C4-2B (cell line): ENCODE data around the gene KCTD14.
"Not testable (repeated sequence)": the region's sequence is repeated elsewhere in the genome, so short reads cannot be mapped to it uniquely, and the experiment has no call there.

ENCODE experiments used
- H3K27ac ChIP-seq: fragments of 450-650 bp; 2 replicates; pipeline ENCODE4 v1.5.1; 2017
- ZFX ChIP-seq: fragments of 450-650 bp; IDR thresholded peaks from 2 replicates; pipeline ENCODE4 v1.6.1; 2017
- TF ChIP-seq, protein P1 (sequence below): fragments of 450-650 bp; conservative IDR thresholded peaks from 2 replicates; pipeline ENCODE4 v1.5.1; 2017; ENCODE audit warnings: mild to moderate bottlenecking

KCTD14 gene

DNA sequence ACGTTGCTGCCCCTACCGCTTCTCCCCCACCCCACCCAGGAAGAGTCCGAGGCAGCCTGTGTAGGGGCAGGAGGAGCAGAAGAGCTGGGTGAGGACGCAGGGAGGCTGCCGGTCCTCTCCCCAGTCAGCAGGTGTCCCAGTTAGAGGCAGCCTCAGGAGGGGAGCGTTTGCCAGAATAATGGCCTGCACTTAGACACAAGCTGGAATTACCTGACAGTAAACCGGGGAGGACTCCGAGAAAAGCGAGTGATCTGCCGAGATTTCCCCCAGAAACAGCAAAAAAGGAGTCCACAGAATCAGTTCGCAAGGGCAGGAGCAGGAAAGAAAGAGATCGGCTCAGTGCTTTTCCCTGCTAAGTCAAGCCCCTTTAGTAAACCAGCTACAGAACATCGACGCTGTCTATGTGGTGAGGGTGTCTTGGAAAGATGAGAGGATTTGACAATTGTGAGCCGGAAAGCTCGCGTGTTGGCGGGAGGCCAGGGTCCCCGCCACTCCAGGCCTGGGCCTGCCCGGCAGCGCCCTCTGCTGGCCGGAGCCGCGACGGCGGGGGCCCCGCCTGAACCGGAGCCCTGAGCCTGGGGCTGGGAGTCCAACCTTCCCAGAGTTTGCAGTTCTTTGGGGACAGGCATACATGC is 22.9 kb upstream of the KCTD14 start:
- H3K27ac ChIP-seq = no peak overlapping the region; the same call in 1 of the 2 replicates
- TF ChIP-seq, protein P1, sequence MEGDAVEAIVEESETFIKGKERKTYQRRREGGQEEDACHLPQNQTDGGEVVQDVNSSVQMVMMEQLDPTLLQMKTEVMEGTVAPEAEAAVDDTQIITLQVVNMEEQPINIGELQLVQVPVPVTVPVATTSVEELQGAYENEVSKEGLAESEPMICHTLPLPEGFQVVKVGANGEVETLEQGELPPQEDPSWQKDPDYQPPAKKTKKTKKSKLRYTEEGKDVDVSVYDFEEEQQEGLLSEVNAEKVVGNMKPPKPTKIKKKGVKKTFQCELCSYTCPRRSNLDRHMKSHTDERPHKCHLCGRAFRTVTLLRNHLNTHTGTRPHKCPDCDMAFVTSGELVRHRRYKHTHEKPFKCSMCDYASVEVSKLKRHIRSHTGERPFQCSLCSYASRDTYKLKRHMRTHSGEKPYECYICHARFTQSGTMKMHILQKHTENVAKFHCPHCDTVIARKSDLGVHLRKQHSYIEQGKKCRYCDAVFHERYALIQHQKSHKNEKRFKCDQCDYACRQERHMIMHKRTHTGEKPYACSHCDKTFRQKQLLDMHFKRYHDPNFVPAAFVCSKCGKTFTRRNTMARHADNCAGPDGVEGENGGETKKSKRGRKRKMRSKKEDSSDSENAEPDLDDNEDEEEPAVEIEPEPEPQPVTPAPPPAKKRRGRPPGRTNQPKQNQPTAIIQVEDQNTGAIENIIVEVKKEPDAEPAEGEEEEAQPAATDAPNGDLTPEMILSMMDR = peak; percentile 100
- no peak for TF ChIP-seq ZFX

DNA sequence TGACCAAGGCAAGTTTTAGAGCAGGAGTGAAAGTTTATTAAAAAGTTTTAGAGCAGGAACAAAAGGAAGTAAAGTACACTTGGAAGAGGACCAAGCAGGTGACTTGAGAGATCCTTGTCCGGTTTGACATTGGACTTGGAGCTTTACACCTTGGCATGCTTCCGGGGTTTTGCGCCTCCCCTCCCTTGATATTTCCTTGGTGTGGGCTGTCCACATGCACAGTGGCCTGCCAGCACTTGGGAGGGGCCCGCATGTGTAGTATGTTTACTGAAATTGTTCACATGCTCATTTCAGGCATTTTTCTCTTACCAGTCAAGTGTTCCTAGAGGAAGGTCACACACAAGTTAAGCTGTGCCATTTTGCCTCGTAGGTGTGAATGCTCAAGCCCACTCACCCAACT is 21.6 kb upstream of the KCTD14 start:
- TF ChIP-seq ZFX = no peak
- TF ChIP-seq, protein P1 = no peak
- H3K27ac ChIP-seq = no peak overlapping the region

DNA sequence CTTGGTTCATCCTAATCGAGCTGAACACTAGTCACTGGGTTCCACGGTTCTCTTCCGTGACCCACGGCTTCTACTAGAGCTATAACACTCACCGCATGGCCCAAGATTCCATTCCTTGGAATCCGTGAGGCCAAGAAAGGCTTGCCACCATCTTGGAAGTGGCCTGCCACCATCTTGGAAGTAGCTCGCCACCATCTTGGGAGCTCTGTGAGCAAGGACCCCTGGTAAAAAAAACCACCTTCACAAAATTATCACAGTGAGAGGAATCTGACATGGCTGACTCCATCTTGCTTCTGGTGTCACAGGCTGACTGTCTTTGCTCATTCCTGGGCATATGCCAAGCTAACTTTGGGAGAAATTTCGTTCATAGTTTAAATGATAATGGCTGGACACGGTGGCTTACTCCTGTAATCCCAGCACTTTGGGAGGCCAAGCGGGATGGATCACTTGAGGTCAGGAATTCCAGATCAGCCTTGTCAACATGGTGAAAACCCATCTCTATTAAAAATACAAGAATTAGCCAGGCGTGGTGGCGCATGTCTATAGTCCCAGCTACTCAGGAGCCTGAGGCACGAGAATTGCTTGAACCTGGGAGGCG is 18.9 kb upstream of the KCTD14 start:
- TF ChIP-seq, protein P1 = no peak
- TF ChIP-seq ZFX = no peak
- no peak overlapping the region for H3K27ac ChIP-seq

DNA sequence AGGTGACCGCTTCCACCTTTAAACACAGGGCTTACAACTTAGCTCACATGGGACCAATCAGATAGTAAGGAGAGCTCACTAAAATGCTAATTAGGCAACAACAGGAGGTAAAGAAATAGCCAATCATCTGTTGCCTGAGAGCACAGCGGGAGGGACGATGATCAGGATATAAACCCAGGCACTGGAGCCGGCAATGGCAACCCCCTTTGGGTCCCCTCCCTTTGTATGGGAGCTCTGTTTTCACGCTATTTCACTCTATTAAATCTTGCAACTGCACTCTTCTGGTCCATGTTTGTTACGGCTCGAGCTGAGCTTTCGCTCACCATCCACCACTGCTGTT is 18.3 kb upstream of the KCTD14 start:
- H3K27ac ChIP-seq = not testable (repeated sequence)

DNA sequence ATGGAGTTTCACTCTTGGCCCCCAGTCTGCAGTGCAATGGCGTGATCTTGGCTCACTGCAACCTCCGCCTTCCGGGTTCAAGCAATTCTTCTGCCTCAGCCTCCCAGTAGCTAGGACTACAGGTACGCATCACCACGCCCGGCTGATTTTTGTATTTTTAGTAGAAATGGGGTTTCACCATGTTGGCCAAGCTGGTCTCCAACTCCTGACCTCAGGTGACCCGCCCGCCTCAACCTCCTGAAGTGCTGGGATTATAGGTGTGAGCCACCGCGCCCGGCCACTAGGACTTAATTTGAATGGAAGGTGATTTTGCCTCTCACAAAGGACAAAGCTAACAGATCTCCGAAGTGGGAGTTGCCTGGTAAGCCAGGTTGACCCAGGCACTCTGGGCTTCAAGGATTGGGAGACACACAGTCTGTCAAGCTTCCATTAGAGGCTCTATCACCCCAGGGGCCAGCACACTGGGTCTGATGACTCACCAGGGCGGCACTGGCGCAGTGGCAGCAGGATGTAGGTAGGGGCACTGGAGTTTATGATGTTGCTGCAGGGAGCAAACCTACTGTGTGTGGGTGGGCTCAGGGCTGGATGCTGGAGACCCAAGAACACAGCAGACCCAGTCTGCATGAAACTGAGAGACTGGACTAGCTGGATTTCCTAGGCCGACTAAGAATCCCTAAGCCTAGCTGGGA is 17.8 kb upstream of the KCTD14 start:
- TF ChIP-seq ZFX = no peak
- TF ChIP-seq, protein P1 = no peak
- no peak overlapping the region for H3K27ac ChIP-seq

DNA sequence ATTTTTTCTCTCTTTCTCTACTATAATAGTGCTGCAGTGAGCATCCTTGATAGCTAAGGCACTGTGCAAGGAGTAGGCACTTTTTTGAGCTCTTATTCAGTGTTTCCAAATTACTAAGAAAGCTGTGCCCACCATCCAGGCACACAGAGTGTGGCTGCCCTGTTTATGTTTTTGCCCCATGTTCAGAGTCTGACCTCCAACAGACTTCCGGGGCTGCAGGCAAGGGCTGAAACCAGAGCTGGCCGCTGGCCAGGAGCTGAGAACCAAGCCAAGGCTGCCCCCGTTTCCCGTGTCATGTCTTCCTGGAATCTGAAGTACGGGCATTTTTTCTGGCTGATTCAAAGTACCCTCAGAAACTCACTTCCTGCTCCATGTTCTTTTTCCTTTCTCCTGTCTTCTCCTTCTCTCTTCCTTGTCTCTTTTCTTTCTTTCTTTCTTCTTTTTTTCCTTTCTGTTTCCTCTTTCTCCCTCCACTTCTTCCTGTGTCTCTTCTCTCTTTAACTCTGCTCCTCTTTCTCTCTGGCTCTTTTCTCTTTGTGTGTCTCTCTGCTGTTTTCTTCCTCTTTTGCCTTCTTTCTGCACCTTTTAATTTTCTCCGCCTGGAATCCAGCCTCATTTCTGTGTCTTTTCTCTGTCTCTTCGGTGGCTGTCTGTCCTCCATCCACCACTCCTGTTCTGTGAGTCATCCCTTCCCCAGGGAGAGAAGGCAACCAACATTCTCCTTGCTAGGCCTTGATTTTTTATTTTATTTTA is 17.0 kb upstream of the KCTD14 start:
- H3K27ac ChIP-seq = no peak overlapping the region
- TF ChIP-seq, protein P1 = no peak
- no peak for TF ChIP-seq ZFX

DNA sequence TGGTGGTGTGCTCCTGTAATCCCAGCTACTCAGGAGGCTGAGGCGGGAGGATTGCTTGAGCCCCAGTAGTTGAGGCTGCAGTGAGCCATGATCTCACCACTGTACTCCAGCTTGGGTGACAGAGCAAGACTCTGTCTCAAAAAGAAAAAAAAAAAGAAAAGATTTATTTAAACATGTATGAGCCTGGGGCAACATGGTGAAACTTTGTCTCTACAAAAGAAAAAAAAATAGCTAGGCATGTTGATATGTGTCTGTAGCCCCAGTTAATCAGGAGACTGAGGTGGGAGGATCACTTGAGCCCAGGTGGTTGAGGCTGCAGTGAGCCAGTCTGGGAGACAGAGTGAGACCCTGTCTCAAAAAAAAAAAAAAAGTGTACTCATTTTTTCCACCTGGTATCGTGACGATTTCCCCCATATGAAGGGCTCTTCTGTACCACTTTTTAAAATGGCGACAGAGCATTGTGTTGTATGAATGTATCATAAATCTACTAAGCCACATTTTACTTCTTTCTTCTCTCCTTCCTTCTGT is 16.4 kb upstream of the KCTD14 start:
- no peak overlapping the region for H3K27ac ChIP-seq

More for the DNA sequence above, 16.4 kb upstream of the KCTD14 start:
- TF ChIP-seq ZFX = no peak
- TF ChIP-seq, protein P1 = no peak
